ENCODE data around the gene SORCS1. TPM values are rescaled to one million over a fixed set of nuclear protein-coding genes. Genes with fewer than 3 reads are reported as not detected.

Gene SORCS1
- total RNA-seq, 1 experiment from 2014 or later = not detected

DNA sequence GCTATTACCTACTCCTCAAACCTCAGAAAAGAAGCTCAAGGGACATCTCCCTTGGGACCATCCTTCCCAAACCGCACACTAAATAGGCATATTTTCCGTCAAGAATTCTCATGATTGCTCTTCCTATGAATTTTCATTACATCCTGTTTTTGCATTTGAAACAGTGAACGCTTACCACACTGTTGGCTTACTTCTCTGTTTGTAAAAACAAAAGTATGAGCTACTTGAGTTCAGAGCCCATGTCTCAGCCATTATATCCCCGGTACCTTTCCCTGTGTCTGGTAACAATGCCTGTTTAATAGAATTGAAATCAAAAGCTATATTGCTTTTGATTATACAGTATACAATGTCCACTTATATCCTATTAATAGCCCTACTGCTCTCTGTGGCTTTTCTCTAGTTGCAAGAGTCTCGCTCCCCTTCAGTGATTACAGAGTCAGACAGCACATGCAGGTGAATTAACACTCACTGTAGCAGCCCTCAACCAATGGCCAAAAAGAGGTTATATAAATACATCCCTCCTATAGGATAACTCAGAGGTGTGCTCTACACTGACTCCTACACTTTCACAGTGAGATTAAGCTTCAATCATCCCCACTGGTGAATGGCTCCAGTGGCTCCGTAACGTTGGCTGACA is 264.4 kb downstream of the SORCS1 start:
- H3K36me3 ChIP-seq (ENCODE audit: control insufficient read depth in 1 of 2, insufficient read depth in 2 of 2, low read length in 2 of 2) = no peaks in the 10 kb centered on the region
- ChIA-PET RAD21 (ENCODE audit: low non-redundant PET in 1 of 2, low total read pairs in 2 of 2, uncharacterized antibody in 2 of 2, unreplicated experiment in 2 of 2) (no interaction called here), CTCF (no interaction called here), POLR2A (no interaction called here)
- H4K20me1 ChIP-seq (ENCODE audit: insufficient read depth) = no peaks in the 10 kb centered on the region
- DNase-seq (ENCODE audit: low read depth, low spot score) (no peak), ATAC-seq (no peak)
- H3K4me1 ChIP-seq (ENCODE audit: control insufficient read depth in 1 of 2, insufficient read depth in 2 of 2, low read length in 2 of 2) = no peaks in the 10 kb centered on the region
- no peak overlapping the region for H3K4me2 ChIP-seq (ENCODE audit: low read length)
- intact Hi-C loops (cut with micrococcal nuclease) = no loop called here
- H3K79me2 ChIP-seq (ENCODE audit: insufficient read depth, low read length) = no peaks in the 10 kb centered on the region
- no peaks in the 10 kb centered on the region for H3K9me2 ChIP-seq (ENCODE audit: insufficient read depth)
- H3K9me3 ChIP-seq (ENCODE audit: control insufficient read depth in 1 of 2, insufficient read depth in 1 of 2, low read depth in 1 of 2, low read length in 2 of 2) = peaks cover 22 to 36% of the 10 kb centered on the region in 2 experiments
- no TSS peak for BruUV-seq (replicated peaks)
- no peaks in the 10 kb centered on the region for H3K27me3 ChIP-seq (ENCODE audit: insufficient read depth, low read length)
- no peak overlapping the region for H3K27ac ChIP-seq (ENCODE audit: low read depth, low read length)
- H3K4me3 ChIP-seq (replicated peaks in 1 of 2; ENCODE audit: low read depth in 1 of 2, low read length in 2 of 2) = no peak overlapping the region
- TF ChIP-seq, protein P1, sequence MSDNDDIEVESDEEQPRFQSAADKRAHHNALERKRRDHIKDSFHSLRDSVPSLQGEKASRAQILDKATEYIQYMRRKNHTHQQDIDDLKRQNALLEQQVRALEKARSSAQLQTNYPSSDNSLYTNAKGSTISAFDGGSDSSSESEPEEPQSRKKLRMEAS (IDR thresholded peaks at IDR 0.05) = no peak
- no peak for TF ChIP-seq EZH2phosphoT487 (IDR thresholded peaks at IDR 0.05; ENCODE audit: borderline replicate concordance)
- TF ChIP-seq EZH2 (IDR thresholded peaks at IDR 0.05) = no peak
- TF ChIP-seq, protein P2, sequence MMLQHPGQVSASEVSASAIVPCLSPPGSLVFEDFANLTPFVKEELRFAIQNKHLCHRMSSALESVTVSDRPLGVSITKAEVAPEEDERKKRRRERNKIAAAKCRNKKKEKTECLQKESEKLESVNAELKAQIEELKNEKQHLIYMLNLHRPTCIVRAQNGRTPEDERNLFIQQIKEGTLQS (IDR thresholded peaks at IDR 0.05) = no peak
- no peak overlapping the region for H3K9ac ChIP-seq (ENCODE audit: low read length)
- no peak overlapping the region for H2AFZ ChIP-seq (ENCODE audit: low read depth, low read length, poor library complexity, severe bottlenecking)

DNA sequence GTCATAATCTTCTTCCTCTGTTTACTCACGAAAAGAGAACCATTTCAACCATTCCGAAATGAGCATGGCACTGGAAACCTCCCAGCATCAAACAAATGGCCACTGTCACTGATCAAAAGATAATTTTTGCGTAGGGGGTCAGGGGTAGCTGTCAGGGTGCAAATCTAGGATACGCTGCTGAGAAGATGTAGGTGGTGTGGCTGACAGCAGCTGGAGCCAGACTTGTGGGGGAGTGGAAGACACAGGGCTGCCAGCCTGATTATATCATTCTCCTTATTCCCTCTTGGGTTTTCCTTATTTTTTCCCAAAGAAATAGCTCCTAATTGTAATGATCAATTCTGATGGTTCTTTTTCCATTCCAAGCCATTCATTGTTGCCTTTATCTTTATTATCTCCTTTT is 266.1 kb downstream of the SORCS1 start:
- CTCF ChIA-PET = no interaction called here
- no peaks in the 10 kb centered on the region for H4K20me1 ChIP-seq (ENCODE audit: insufficient read depth)
- H2AFZ ChIP-seq (ENCODE audit: low read depth, low read length, poor library complexity, severe bottlenecking) = no peak overlapping the region
- H3K9me3 ChIP-seq (ENCODE audit: control insufficient read depth in 1 of 2, insufficient read depth in 1 of 2, low read depth in 1 of 2, low read length in 2 of 2) = peaks cover 24 to 43% of the 10 kb centered on the region in 2 experiments; a peak in 2 of 4 replicates
- H3K27ac ChIP-seq (ENCODE audit: low read depth, low read length) = no peak overlapping the region
- ATAC-seq (no peak), DNase-seq (ENCODE audit: low read depth, low spot score) (no peak)
- RAD21 ChIA-PET (ENCODE audit: low non-redundant PET in 1 of 2, low total read pairs in 2 of 2, uncharacterized antibody in 2 of 2, unreplicated experiment in 2 of 2) = no interaction called here
- no peaks in the 10 kb centered on the region for H3K27me3 ChIP-seq (ENCODE audit: insufficient read depth, low read length)
- no peaks in the 10 kb centered on the region for H3K79me2 ChIP-seq (ENCODE audit: insufficient read depth, low read length)
- H3K9ac ChIP-seq (ENCODE audit: low read length) = no peak overlapping the region
- H3K36me3 ChIP-seq (ENCODE audit: control insufficient read depth in 1 of 2, insufficient read depth in 2 of 2, low read length in 2 of 2) = no peaks in the 10 kb centered on the region
- no TSS peak for BruUV-seq (replicated peaks)
- no peaks in the 10 kb centered on the region for H3K4me1 ChIP-seq (ENCODE audit: control insufficient read depth in 1 of 2, insufficient read depth in 2 of 2, low read length in 2 of 2)
- POLR2A ChIA-PET = no interaction called here
- intact Hi-C loops (cut with micrococcal nuclease) = no loop called here
- no peaks in the 10 kb centered on the region for H3K9me2 ChIP-seq (ENCODE audit: insufficient read depth)
- no peak overlapping the region for H3K4me3 ChIP-seq (replicated peaks in 1 of 2; ENCODE audit: low read depth in 1 of 2, low read length in 2 of 2)
- H3K4me2 ChIP-seq (ENCODE audit: low read length) = no peak overlapping the region
- TF ChIP-seq RAD21 (IDR thresholded peaks at IDR 0.05; ENCODE audit: low read depth) (no peak), FOSL1 (IDR thresholded peaks at IDR 0.05; ENCODE audit: low read depth) (no peak), CBX3 (IDR thresholded peaks at IDR 0.05; ENCODE audit: low read depth) (no peak), JUND (IDR thresholded peaks at IDR 0.05) (no peak), TCF7L2 (IDR thresholded peaks at IDR 0.05; ENCODE audit: borderline replicate concordance, extremely low read depth, insufficient read depth, insufficient read length) (no peak), YY1 (IDR thresholded peaks at IDR 0.05; ENCODE audit: extremely low read depth, insufficient replicate concordance, low read depth, low read length) (no peak), POLR2A (IDR thresholded peaks at IDR 0.05; ENCODE audit: borderline replicate concordance, extremely low read depth, insufficient read depth, insufficient read length) (no peak), EZH2 (IDR thresholded peaks at IDR 0.05) (no peak)
- TF ChIP-seq, protein P3, sequence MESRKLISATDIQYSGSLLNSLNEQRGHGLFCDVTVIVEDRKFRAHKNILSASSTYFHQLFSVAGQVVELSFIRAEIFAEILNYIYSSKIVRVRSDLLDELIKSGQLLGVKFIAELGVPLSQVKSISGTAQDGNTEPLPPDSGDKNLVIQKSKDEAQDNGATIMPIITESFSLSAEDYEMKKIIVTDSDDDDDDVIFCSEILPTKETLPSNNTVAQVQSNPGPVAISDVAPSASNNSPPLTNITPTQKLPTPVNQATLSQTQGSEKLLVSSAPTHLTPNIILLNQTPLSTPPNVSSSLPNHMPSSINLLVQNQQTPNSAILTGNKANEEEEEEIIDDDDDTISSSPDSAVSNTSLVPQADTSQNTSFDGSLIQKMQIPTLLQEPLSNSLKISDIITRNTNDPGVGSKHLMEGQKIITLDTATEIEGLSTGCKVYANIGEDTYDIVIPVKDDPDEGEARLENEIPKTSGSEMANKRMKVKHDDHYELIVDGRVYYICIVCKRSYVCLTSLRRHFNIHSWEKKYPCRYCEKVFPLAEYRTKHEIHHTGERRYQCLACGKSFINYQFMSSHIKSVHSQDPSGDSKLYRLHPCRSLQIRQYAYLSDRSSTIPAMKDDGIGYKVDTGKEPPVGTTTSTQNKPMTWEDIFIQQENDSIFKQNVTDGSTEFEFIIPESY (IDR thresholded peaks at IDR 0.05; ENCODE audit: extremely low read depth, insufficient replicate concordance, low read length) = no peak

All from HCT116 (cell line).